ENCODE measurements around the gene G3BP2.

Gene G3BP2

GRCh38 chr4:75612306-75612705, 60.9 kb downstream of the G3BP2 start:
- no peak for DNase-seq (ENCODE audit: low read depth)
- TF ChIP-seq MYC (IDR thresholded peaks at IDR 0.05; ENCODE audit: low read depth, low read length) = no peak
- no peak for TF ChIP-seq CTCF (IDR thresholded peaks at IDR 0.05; ENCODE audit: low read depth, low read length)
- no peak for TF ChIP-seq MAX (IDR thresholded peaks at IDR 0.05; ENCODE audit: low read depth, low read length)
- TF ChIP-seq POLR2A (IDR thresholded peaks at IDR 0.05; ENCODE audit: extremely low read depth, insufficient read length) = no peak
- H3K4me3 ChIP-seq (ENCODE audit: low read depth, low read length) = no peak overlapping the region

GRCh38 chr4:75605928-75606327, 67.3 kb downstream of the G3BP2 start:
- H3K4me3 ChIP-seq (ENCODE audit: low read depth, low read length) = no peak overlapping the region
- TF ChIP-seq MAX (IDR thresholded peaks at IDR 0.05; ENCODE audit: low read depth, low read length) (no peak), MYC (IDR thresholded peaks at IDR 0.05; ENCODE audit: low read depth, low read length) (no peak), POLR2A (IDR thresholded peaks at IDR 0.05; ENCODE audit: extremely low read depth, insufficient read length) (no peak), CTCF (IDR thresholded peaks at IDR 0.05; ENCODE audit: low read depth, low read length) (no peak)

GRCh38 chr4:75599647-75600046, 73.6 kb downstream of the G3BP2 start:
- DNase-seq (ENCODE audit: low read depth) = no peak
- TF ChIP-seq POLR2A (IDR thresholded peaks at IDR 0.05; ENCODE audit: extremely low read depth, insufficient read length) (no peak), MAX (IDR thresholded peaks at IDR 0.05; ENCODE audit: low read depth, low read length) (no peak), CTCF (IDR thresholded peaks at IDR 0.05; ENCODE audit: low read depth, low read length) (no peak), MYC (IDR thresholded peaks at IDR 0.05; ENCODE audit: low read depth, low read length) (no peak)
- H3K4me3 ChIP-seq (ENCODE audit: low read depth, low read length) = no peak overlapping the region

More at GRCh38 chr4:75605928-75606327, 67.3 kb downstream of the G3BP2 start:
- DNase-seq (ENCODE audit: low read depth) = no peak

- no peak for TF ChIP-seq MYC (IDR thresholded peaks at IDR 0.05; ENCODE audit: low read depth, low read length)
- TF ChIP-seq MAX (IDR thresholded peaks at IDR 0.05; ENCODE audit: low read depth, low read length) = no peak
- no peak for TF ChIP-seq CTCF (IDR thresholded peaks at IDR 0.05; ENCODE audit: low read depth, low read length)
- no peak for TF ChIP-seq POLR2A (IDR thresholded peaks at IDR 0.05; ENCODE audit: extremely low read depth, insufficient read length)
- no peak overlapping the region for H3K4me3 ChIP-seq (ENCODE audit: low read depth, low read length)
- DNase-seq (ENCODE audit: low read depth) = peak; percentile 18
Measured at GRCh38 chr4:75598390-75598789, 74.8 kb downstream of the G3BP2 start.

- TF ChIP-seq CTCF (IDR thresholded peaks at IDR 0.05; ENCODE audit: low read depth, low read length) (no peak), MAX (IDR thresholded peaks at IDR 0.05; ENCODE audit: low read depth, low read length) (no peak), MYC (IDR thresholded peaks at IDR 0.05; ENCODE audit: low read depth, low read length) (no peak), POLR2A (IDR thresholded peaks at IDR 0.05; ENCODE audit: extremely low read depth, insufficient read length) (no peak)
- H3K4me3 ChIP-seq (ENCODE audit: low read depth, low read length) = no peak overlapping the region
- DNase-seq (ENCODE audit: low read depth) = no peak
Measured at GRCh38 chr4:75596061-75596460, 77.2 kb downstream of the G3BP2 start.

- TF ChIP-seq MAX (IDR thresholded peaks at IDR 0.05; ENCODE audit: low read depth, low read length) (no peak), MYC (IDR thresholded peaks at IDR 0.05; ENCODE audit: low read depth, low read length) (no peak), POLR2A (IDR thresholded peaks at IDR 0.05; ENCODE audit: extremely low read depth, insufficient read length) (no peak), CTCF (IDR thresholded peaks at IDR 0.05; ENCODE audit: low read depth, low read length) (no peak)
- DNase-seq (ENCODE audit: low read depth) = no peak
Measured at GRCh38 chr4:75593393-75593792, 79.8 kb downstream of the G3BP2 start.

More at GRCh38 chr4:75593393-75593792, 79.8 kb downstream of the G3BP2 start:
- no peak overlapping the region for H3K4me3 ChIP-seq (ENCODE audit: low read depth, low read length)
